GM18868 (cell line): ENCODE data around the gene GAST.

ENCODE experiments used
- ATAC-seq: cut with Tn5 transposase; IDR thresholded peaks from one replicate; pipeline ENCODE4 v1.9.1; 2021; ENCODE audit warnings: mild to moderate bottlenecking, moderate library complexity; ENCODE audit not compliant: unreplicated experiment

The GAST gene

DNA sequence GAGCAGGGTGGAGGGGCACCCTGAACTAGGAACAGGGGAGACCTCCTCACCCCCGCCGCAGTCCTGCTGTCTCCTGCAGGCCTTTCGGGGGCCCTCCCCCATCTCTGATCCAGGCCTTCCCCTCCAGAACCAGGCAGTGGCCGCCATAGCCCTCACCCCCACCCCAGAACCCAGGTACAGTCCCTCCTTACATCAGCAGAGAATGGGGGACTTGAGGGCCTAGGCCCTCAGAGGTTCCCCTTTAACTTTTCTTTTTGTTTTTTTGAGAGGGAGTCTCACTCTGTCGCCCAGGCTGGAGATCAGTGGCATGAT, 26.6 kb downstream of the GAST start:
- ATAC-seq = no peak

DNA sequence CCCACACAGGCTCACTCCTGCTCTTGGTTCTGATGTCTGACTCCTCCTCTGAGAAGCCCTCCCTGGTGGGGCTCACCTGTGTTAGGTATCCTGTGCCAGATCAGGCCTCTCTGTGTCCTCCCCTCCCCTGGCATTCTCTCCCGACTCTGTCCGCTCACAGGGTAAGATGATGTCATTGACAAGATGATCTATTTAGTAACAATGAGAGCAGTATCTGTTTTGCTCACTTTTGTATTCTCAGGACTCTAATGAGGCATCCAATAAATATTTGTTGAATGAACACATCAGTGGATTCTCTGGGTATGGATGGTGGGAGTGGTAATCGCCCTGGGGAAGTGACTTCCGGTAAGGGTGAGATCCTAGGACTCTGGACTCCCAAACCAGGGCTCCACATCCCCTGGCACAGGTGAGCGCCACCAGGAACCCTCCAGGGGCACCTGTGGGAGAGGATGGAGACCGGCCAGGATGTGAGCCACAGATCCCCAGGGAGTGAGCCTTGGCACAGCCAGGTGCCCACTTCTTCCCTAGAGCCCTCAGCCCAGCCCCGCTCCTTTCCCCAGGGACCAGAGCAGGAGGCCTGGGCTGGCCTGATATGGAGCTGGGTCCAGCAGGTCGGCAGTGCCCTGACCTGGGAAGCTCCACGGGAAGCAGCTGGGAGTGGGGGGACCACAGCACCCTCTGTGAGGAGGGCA, 27.7 kb downstream of the GAST start:
- no peak for ATAC-seq

DNA sequence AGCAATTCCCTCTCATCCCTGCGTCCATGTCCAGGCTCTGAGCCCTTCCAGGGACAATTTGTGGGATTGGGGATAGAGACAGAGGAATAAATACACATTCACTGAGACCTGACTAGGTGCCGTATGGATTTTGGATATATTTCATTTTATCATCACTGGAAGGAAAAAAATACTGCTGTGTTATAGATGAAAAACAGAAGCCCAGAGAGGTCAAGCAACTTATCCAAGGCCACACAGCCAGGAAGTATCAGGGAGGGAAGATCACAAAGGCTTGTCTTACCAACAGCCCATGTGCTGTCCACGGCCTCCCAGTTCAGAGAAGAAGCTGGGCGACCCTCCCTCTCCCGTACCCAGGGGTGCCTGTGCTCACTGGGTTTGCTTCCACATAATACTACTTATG, 28.4 kb downstream of the GAST start:
- no peak for ATAC-seq

DNA sequence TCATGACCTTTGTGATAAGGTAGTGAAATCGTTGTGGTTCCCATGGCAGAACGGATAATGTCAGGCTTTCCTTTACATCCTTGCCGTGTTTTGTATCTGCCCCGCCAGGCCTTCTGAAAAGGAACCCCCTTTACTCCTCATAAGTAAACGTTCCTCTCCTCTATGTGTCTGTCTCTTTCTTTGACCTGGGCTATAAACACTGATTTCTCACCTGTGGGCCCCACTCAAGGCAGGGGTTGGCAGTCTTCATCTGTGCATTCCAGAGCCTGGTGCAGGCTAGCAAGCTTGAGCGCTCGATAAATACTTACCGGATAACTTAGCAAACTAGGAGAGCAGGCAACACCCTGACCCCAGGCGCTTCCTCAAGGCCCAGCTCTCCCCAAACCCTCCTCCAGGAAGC, 29.6 kb downstream of the GAST start:
- no peak for ATAC-seq

DNA sequence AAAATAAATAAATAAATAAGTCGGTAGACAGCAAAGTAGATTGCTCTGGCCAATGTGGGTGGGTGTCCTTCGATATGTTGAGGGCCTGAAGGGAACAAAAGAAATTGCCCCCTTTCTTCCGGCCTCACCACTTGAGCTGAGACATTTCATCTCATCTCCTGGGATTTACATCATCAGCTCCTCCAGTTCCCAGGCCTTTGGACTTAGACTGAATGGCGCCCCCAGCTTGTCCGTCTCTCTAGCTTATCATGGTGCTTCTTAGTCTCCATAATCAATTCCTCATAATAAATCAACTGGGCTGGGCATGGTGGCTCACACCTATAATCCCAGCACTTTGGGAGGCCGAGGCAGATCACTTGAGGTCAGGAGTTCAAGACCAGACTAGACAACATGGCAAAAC, 36.1 kb downstream of the GAST start:
- no peak for ATAC-seq

DNA sequence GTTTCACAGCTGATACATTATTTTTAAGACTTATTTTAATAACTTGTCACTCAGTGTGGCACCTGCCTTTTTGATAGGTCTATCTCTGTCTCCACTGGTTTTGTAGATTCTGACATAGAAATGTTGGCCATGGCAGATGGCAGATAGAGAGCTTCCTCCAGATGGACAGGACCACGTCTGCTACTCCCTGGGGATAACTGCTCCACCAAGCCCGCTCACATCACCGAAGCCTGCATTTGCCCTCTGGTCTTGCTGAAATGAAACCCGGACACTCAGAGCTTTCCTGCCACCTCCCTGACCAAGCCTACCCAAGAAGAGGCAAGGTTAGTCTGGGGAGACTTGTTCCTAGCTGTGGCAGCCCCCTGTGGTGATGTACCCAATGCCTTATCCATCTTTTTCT, 38.7 kb downstream of the GAST start:
- ATAC-seq = no peak

DNA sequence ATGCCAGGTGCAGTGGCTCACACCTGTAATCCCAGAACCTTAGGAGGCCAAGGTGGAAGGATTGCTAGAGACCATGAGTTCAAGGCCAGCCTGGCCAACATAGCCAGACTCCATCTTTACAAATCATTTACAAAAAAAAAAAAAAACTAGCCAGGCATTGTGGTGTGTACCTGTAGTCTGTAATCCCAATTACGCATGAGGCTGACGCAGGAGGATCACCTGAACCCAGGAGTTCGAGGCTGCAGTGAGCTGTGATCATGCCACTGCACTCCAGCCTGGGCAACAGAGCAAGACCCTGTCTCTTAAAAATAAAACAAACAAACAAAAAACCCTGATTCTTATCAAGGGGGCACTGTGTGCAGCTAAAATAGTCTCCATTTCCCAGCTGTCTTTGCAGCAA, 39.2 kb downstream of the GAST start:
- no peak for ATAC-seq

DNA sequence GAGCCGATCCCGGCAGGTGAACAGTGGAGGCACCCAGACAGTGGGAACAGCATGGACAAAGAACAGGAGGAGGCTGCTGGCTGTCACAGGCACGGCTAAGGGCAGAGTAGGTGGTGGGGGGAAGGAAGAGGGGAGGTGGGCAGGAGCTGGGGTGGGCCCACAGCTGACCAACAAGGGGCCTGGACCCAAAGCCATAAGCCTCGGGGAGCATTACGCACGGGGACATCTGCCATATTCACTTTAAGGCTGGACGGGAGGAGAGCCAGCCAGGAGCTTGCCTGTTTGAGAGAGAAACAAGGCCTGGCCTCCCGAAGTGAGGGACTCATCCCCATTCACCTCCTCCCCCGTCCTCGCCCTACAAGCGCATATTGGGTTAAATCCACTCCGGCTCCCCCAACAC, 41.9 kb downstream of the GAST start:
- ATAC-seq = no peak

DNA sequence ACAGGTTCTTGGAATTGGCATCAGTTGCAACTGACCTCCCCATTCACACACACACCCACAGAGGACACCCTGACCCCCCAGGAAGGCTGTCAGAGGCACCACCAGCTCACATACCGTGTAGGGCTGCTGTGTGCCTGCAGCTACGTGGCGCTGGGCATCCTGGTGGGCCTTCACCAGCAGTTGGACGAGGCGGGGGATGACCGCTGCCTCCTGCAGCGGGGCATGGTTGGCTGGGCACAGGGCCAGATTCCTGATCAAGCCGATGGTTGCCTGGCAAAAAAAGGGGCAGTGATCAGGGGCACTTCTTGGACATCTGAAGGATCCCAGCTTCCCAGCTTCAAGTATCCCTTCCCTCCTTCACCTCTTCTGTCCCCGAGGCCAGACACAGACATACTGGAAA, 46.5 kb downstream of the GAST start:
- ATAC-seq = no peak

DNA sequence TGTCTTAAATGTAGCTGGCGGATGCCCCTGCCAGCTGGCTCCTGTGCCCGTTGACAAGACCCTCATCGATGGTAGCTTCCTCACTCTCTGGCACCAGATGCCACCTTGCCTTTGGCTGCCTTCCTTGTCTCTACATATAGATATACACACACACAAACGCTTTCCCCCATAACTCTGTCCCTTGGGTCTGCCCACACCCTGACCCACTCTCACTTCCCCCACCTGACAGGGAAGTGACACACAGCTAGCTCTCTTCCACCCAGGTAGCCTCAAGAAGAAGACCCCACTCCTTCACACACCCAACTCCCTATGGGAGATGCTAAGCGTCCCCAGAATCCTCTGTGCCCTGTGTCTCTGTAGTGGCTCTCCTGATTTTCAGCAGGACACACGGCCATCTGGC, 48.7 kb downstream of the GAST start:
- no peak for ATAC-seq

DNA sequence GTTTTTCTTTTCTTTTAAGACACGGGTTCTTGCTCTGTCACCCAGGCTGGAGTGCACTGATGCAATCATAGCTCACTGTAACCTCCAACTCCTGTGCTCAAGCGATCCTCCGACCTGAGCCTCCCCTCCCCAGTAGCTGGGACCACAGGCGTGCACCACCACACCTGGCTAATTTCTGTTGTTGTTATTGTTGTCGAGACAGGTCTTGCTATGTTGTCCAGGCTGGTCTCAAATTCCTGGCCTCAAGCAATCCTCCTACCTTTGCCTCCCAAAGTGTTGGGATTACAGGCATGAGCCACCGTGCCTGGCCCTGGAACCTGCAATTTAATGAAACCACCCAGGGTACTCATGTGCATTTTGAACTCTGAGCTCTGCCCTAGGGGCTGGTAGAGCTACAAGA, 50.3 kb downstream of the GAST start:
- ATAC-seq = no peak

DNA sequence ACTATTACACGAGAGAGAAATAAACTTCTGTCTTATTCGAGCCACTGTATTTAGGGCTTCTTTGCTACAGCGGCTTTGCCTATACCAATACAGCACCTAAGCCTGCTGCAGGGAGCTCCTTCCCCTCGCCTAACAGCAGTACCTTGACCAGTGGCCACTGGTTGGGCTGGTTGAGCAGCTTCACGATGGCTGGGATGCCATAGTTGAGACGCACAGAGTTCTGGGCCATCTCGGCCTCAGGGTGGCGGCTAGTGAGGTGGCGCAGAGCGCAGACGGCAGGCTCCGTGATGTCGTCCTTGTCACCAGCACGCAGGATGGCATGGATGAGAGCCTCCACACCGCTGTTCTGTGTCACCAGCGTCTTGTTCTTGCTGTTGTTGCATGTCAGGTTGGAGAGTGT, 50.7 kb downstream of the GAST start:
- no peak for ATAC-seq

DNA sequence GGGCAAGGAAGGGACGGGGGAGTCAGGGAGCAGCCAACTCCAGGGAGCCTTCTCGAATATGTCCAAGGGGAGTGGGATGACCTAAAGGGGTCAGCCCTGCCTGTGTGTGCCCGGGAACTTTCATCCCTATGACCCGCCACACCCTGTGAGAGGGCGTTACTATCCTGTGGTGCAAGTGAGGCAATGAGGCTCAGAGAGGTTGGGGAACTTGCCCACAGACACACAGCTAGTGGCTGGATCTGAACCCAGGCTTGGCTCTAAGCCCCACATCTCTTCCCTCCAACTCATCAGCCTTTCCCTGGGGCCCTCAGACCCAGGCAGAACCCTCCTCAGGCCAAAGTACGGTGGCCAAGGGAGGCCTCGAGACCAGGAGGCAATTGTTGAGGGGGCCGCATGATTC, 51.2 kb downstream of the GAST start:
- ATAC-seq = no peak
